HG03565 (cell line): Measurements from ENCODE around the gene SOWAHD.
"Not testable (repeated sequence)": the region's sequence is repeated elsewhere in the genome, so short reads cannot be mapped to it uniquely, and the experiment has no call there.

Experiments used
- ATAC-seq: cut with Tn5 transposase; IDR thresholded peaks from one replicate; pipeline ENCODE4 v1.9.1; 2021; ENCODE audit warnings: mild to moderate bottlenecking, moderate library complexity; ENCODE audit not compliant: unreplicated experiment

The SOWAHD gene

GRCh38 chrX:119757979-119758730 lies at the start of gene SOWAHD:
TSS of gene SOWAHD (plus strand) at chrX:119758588. CDS start at chrX:119758668, 80 bp downstream.
- no peak for ATAC-seq

- ATAC-seq: no peak
Measured at GRCh38 chrX:119708936-119709335, 49.5 kb upstream of the SOWAHD start.

GRCh38 chrX:119709630-119710029 lies 48.8 kb upstream of the SOWAHD start:
- ATAC-seq: no peak

- no peak for ATAC-seq
Measured at GRCh38 chrX:119721487-119721886, 36.9 kb upstream of the SOWAHD start.

GRCh38 chrX:119721926-119722325 lies 36.5 kb upstream of the SOWAHD start:
- no peak for ATAC-seq

- no peak for ATAC-seq
Measured at GRCh38 chrX:119726900-119727555, 31.4 kb upstream of the SOWAHD start.

GRCh38 chrX:119728487-119728886 lies 29.9 kb upstream of the SOWAHD start:
- no peak for ATAC-seq

- ATAC-seq: no peak
Measured at GRCh38 chrX:119729408-119730201, 28.8 kb upstream of the SOWAHD start.

- no peak for ATAC-seq
Measured at GRCh38 chrX:119734897-119735339, 23.5 kb upstream of the SOWAHD start.

- ATAC-seq: no peak
Measured at GRCh38 chrX:119735467-119735866, 22.9 kb upstream of the SOWAHD start.

GRCh38 chrX:119736206-119736764 lies 22.1 kb upstream of the SOWAHD start:
- no peak for ATAC-seq

GRCh38 chrX:119738742-119739141 lies 19.6 kb upstream of the SOWAHD start:
- ATAC-seq: no peak

GRCh38 chrX:119745283-119745848 lies 13.0 kb upstream of the SOWAHD start:
- no peak for ATAC-seq

- not testable (repeated sequence) for ATAC-seq
Measured at GRCh38 chrX:119750131-119750530, 8.3 kb upstream of the SOWAHD start.

GRCh38 chrX:119750751-119751150 lies 7.6 kb upstream of the SOWAHD start:
- ATAC-seq: not testable (repeated sequence)

- ATAC-seq: no peak
Measured at GRCh38 chrX:119753001-119753400, 5.4 kb upstream of the SOWAHD start.

- no peak for ATAC-seq
Measured at GRCh38 chrX:119753639-119754257, 4.6 kb upstream of the SOWAHD start.

GRCh38 chrX:119755981-119756533 lies 2.3 kb upstream of the SOWAHD start:
- peak; percentile 48 for ATAC-seq

GRCh38 chrX:119756926-119757635 lies 1.3 kb upstream of the SOWAHD start:
- ATAC-seq: no peak

- ATAC-seq: no peak
Measured at GRCh38 chrX:119757646-119757978, 776 bp upstream of the SOWAHD start.
